ENCODE measurements around the gene ARID1A. TPM values are rescaled to one million over a fixed set of nuclear protein-coding genes. Genes with fewer than 3 reads are reported as not detected.

ARID1A gene
- total RNA-seq, 2 experiments from 2014 or later: 88.9 to 90.0 TPM

DNA sequence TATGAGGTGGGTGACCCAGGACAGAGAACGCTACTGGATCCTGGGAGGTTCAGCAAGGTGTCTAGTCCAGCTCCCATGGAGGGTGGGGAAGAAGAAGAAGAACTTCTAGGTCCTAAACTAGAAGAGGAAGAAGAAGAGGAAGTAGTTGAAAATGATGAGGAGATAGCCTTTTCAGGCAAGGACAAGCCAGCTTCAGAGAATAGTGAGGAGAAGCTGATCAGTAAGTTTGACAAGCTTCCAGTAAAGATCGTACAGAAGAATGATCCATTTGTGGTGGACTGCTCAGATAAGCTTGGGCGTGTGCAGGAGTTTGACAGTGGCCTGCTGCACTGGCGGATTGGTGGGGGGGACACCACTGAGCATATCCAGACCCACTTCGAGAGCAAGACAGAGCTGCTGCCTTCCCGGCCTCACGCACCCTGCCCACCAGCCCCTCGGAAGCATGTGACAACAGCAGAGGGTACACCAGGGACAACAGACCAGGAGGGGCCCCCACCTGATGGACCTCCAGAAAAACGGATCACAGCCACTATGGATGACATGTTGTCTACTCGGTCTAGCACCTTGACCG is 83.4 kb downstream of the ARID1A start:
- peaks cover 77% of the 10 kb centered on the region for H3K36me3 Mint-ChIP-seq (ENCODE audit: low read depth)
- H3K27me3 Mint-ChIP-seq: no peaks in the 10 kb centered on the region
- no peaks in the 10 kb centered on the region for H3K9me3 Mint-ChIP-seq
- H3K4me3 Mint-ChIP-seq: no peak overlapping the region
- POLR2A ChIA-PET: interaction anchor here (0.8 to 3.8 kb wide), 5 partner anchors 9 to 174 kb away, joined by 3 to 15 read pairs (median 3); partner anchors contain the start of gene PIGV
- DNase-seq: no peak
- no peak overlapping the region for H3K27ac Mint-ChIP-seq
- CTCF ChIA-PET: interaction anchor here (0.6 to 1.1 kb wide), 4 partner anchors 25 to 279 kb away, joined by 3 to 4 read pairs (median 3); no protein-coding TSS in a partner anchor
- H3K4me1 Mint-ChIP-seq: peaks cover 12% of the 10 kb centered on the region

DNA sequence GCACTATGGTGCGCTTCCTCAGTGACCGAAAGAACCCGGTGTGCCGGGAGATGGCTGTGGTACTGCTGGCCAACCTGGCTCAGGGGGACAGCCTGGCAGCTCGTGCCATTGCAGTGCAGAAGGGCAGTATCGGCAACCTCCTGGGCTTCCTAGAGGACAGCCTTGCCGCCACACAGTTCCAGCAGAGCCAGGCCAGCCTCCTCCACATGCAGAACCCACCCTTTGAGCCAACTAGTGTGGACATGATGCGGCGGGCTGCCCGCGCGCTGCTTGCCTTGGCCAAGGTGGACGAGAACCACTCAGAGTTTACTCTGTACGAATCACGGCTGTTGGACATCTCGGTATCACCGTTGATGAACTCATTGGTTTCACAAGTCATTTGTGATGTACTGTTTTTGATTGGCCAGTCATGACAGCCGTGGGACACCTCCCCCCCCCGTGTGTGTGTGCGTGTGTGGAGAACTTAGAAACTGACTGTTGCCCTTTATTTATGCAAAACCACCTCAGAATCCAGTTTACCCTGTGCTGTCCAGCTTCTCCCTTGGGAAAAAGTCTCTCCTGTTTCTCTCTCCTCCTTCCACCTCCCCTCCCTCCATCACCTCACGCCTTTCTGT is 84.6 kb downstream of the ARID1A start:
- no peak for DNase-seq
- H3K27me3 Mint-ChIP-seq: no peaks in the 10 kb centered on the region
- no peak overlapping the region for H3K27ac Mint-ChIP-seq
- no peak overlapping the region for H3K4me3 Mint-ChIP-seq
- ChIA-PET POLR2A (interaction anchor here (0.7 to 3.8 kb wide), 5 partner anchors 8 to 110 kb away, joined by 3 to 15 read pairs (median 3); partner anchors contain the start of genes GPN2 and PIGV), CTCF (interaction anchor here (1.3 kb wide), 1 partner anchor 281 kb away, joined by 3 read pairs; no protein-coding TSS in a partner anchor)
- peaks cover 18% of the 10 kb centered on the region for H3K4me1 Mint-ChIP-seq
- no peaks in the 10 kb centered on the region for H3K9me3 Mint-ChIP-seq
- H3K36me3 Mint-ChIP-seq (ENCODE audit: low read depth): peaks cover 64% of the 10 kb centered on the region

GRCh38 chr1:26781206-26781825 is 85.5 kb downstream of the ARID1A start:
- POLR2A ChIA-PET: interaction anchor here (0.6 to 1.4 kb wide), 4 partner anchors 83 to 281 kb away, joined by 3 read pairs; partner anchors contain the start of gene GPN2
- DNase-seq: no peak
- no peaks in the 10 kb centered on the region for H3K27me3 Mint-ChIP-seq
- CTCF ChIA-PET: interaction anchor here (1.2 to 1.9 kb wide), 3 partner anchors 9 to 282 kb away, joined by 3 to 5 read pairs (median 4); no protein-coding TSS in a partner anchor
- H3K4me3 Mint-ChIP-seq: no peak overlapping the region
- no peaks in the 10 kb centered on the region for H3K9me3 Mint-ChIP-seq
- H3K4me1 Mint-ChIP-seq: peaks cover 25% of the 10 kb centered on the region
- H3K27ac Mint-ChIP-seq: no peak overlapping the region
- H3K36me3 Mint-ChIP-seq (ENCODE audit: low read depth): peaks cover 57% of the 10 kb centered on the region

DNA sequence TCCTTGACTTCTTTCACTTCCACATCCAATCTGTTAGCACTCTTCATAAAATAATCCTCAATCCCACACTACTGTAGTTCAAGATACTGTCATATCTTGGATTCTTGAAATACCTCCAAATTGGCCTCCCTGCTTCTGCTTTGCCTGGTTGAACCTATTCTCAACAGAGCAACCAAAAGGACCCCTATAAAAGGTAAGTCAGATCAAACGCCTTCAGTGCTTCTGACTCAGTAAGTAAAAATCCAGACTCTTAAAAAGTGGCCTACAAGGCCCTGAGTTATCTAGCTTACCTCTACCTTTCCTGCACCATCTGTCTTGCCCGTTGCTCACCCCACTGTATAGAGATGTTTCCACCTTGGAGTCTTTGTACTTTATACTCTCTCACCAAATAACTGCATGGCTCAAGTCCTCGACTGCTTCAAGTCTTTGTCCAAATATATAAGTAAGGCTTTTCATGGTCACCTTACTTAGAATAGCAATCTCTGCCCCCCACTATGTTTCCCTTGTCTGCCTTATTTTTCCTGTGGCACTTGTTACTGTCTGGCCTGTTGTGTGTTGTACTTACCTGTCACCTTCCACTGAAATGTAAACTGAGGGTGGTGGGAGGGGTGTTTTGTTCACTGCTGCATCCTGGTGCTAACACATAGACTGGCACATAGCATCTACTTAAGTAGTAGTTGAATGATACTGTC is 86.9 kb downstream of the ARID1A start:
- Mint-ChIP-seq H3K4me3 (no peak overlapping the region), H3K27ac (no peak overlapping the region), H3K36me3 (ENCODE audit: low read depth) (peaks cover 49% of the 10 kb centered on the region), H3K27me3 (no peaks in the 10 kb centered on the region), H3K9me3 (no peaks in the 10 kb centered on the region), H3K4me1 (peaks cover 38% of the 10 kb centered on the region)
- POLR2A ChIA-PET: no interaction called here
- DNase-seq: no peak
- CTCF ChIA-PET: interaction anchor here (1.9 kb wide), 1 partner anchor 8 kb away, joined by 4 read pairs; no protein-coding TSS in a partner anchor

DNA sequence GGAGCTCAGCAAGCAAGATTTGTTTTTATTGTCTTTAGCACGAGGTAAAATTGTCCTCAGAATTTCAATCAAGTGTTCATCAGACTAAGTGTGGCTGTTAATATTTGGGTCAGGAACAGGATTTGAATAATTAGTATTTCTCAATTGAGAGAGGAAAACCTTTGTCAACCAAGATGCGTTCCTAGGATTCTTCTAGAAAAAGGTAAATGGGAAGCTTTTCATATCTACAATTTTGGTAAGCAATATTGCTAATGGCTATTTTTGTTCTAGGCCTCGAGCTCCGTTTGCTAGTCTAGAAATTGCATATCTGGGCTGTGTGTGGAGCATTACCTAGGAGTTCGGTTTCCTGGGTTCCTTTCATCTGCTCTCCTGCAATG is 87.8 kb downstream of the ARID1A start:
- Mint-ChIP-seq H3K36me3 (ENCODE audit: low read depth) (peaks cover 42% of the 10 kb centered on the region), H3K27ac (no peak overlapping the region), H3K27me3 (no peaks in the 10 kb centered on the region), H3K9me3 (no peaks in the 10 kb centered on the region), H3K4me1 (peaks cover 36% of the 10 kb centered on the region), H3K4me3 (no peak overlapping the region)
- POLR2A ChIA-PET: interaction anchor here (0.9 to 9.4 kb wide), 3 partner anchors 39 to 85 kb away, joined by 3 to 516 read pairs (median 4); partner anchors contain the start of gene ARID1A
- no peak for DNase-seq
- CTCF ChIA-PET: no interaction called here

- POLR2A ChIA-PET: interaction anchor here (0.8 to 9.4 kb wide), 7 partner anchors 8 to 283 kb away, joined by 3 to 516 read pairs (median 4); partner anchors contain the start of gene ARID1A
- CTCF ChIA-PET: interaction anchor here (8.2 kb wide), 1 partner anchor 180 kb away, joined by 221 read pairs; no protein-coding TSS in a partner anchor
- peaks cover 36% of the 10 kb centered on the region for H3K36me3 Mint-ChIP-seq (ENCODE audit: low read depth)
- H3K9me3 Mint-ChIP-seq: no peaks in the 10 kb centered on the region
- no peaks in the 10 kb centered on the region for H3K27me3 Mint-ChIP-seq
- no peak for DNase-seq
- H3K4me3 Mint-ChIP-seq: no peak overlapping the region
- peaks cover 40% of the 10 kb centered on the region for H3K4me1 Mint-ChIP-seq
- no peak overlapping the region for H3K27ac Mint-ChIP-seq
Observed at GRCh38 chr1:26784023-26784871, 88.4 kb downstream of the ARID1A start.

GRCh38 chr1:26784886-26785285 is 89.1 kb downstream of the ARID1A start:
- no peaks in the 10 kb centered on the region for H3K27me3 Mint-ChIP-seq
- no peaks in the 10 kb centered on the region for H3K9me3 Mint-ChIP-seq
- no peak overlapping the region for H3K27ac Mint-ChIP-seq
- ChIA-PET CTCF (interaction anchor here (7.9 to 8.2 kb wide), 2 partner anchors 92 to 181 kb away, joined by 82 to 221 read pairs; no protein-coding TSS in a partner anchor), POLR2A (interaction anchor here (0.8 to 9.4 kb wide), 8 partner anchors 9 to 285 kb away, joined by 3 to 516 read pairs (median 4); partner anchors contain the start of gene ARID1A)
- no peak for DNase-seq
- H3K36me3 Mint-ChIP-seq (ENCODE audit: low read depth): peaks cover 29% of the 10 kb centered on the region
- H3K4me3 Mint-ChIP-seq: no peak overlapping the region
- H3K4me1 Mint-ChIP-seq: peaks cover 46% of the 10 kb centered on the region

GRCh38 chr1:26785611-26786436 is 90.0 kb downstream of the ARID1A start:
- ChIA-PET POLR2A (interaction anchor here (0.8 to 9.4 kb wide), 19 partner anchors 9 to 286 kb away, joined by 3 to 516 read pairs (median 5); partner anchors contain the start of gene ARID1A), CTCF (interaction anchor here (1.1 to 8.2 kb wide), 5 partner anchors 26 to 182 kb away, joined by 4 to 221 read pairs (median 5); no protein-coding TSS in a partner anchor)
- no peaks in the 10 kb centered on the region for H3K9me3 Mint-ChIP-seq
- peaks cover 22% of the 10 kb centered on the region for H3K36me3 Mint-ChIP-seq (ENCODE audit: low read depth)
- peak overlapping the region; percentile 100 for H3K27ac Mint-ChIP-seq
- DNase-seq: no peak
- no peaks in the 10 kb centered on the region for H3K27me3 Mint-ChIP-seq
- peaks cover 56% of the 10 kb centered on the region for H3K4me1 Mint-ChIP-seq
- H3K4me3 Mint-ChIP-seq: peak overlapping the region; percentile 79

GRCh38 chr1:26786437-26787380 is 90.9 kb downstream of the ARID1A start:
- no peaks in the 10 kb centered on the region for H3K27me3 Mint-ChIP-seq
- H3K4me1 Mint-ChIP-seq: peaks cover 61% of the 10 kb centered on the region
- peak; percentile 41 for DNase-seq
- ChIA-PET CTCF (interaction anchor here (1.1 to 8.2 kb wide), 10 partner anchors 24 to 286 kb away, joined by 4 to 221 read pairs (median 39); partner anchors contain the start of gene ARID1A), POLR2A (interaction anchor here (0.8 to 9.4 kb wide), 28 partner anchors 8 to 287 kb away, joined by 3 to 516 read pairs (median 9); partner anchors contain the start of genes ARID1A and GPN2)
- peaks cover 15% of the 10 kb centered on the region for H3K36me3 Mint-ChIP-seq (ENCODE audit: low read depth)
- no peaks in the 10 kb centered on the region for H3K9me3 Mint-ChIP-seq
- H3K27ac Mint-ChIP-seq: peak overlapping the region; percentile 100
- H3K4me3 Mint-ChIP-seq: peak overlapping the region; percentile 79

DNA sequence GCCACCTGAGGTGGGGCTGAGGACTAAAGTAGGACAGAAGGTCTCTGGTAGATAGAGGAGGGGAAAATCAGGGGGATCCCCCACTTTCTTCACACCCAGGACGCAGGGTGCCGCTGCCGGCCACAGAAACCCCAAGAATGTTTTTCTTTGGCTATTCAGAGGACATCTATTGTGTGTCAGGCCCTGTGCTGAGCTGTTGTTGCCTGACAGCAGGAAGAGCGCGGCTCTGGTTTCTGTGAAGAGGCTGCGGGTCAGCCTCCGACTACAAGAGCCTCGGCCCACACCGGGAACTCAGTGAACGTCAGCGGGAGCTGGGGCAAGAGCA is 91.5 kb downstream of the ARID1A start:
- Mint-ChIP-seq H3K4me3 (peak overlapping the region; percentile 79), H3K36me3 (ENCODE audit: low read depth) (peaks cover 8% of the 10 kb centered on the region), H3K4me1 (peaks cover 61% of the 10 kb centered on the region), H3K27ac (peak overlapping the region; percentile 100), H3K27me3 (no peaks in the 10 kb centered on the region), H3K9me3 (no peaks in the 10 kb centered on the region)
- ChIA-PET CTCF (interaction anchor here (1.0 to 8.2 kb wide), 14 partner anchors 13 to 287 kb away, joined by 3 to 221 read pairs (median 32); partner anchors contain the start of gene ARID1A), POLR2A (interaction anchor here (0.8 to 9.4 kb wide), 32 partner anchors 9 to 875 kb away, joined by 3 to 516 read pairs (median 10); partner anchors contain the start of genes ARID1A, GPATCH3 and GPN2)
- DNase-seq: peak; percentile 86
